ENCODE results near the gene CYP11A1. TPM values are rescaled to one million over a fixed set of nuclear protein-coding genes. Genes with fewer than 3 reads are reported as not detected.

Gene CYP11A1
- total and polyA plus RNA-seq, 2 experiments from 2014 or later, result 5.4 to 13.0 TPM

GRCh38 chr15:74389241-74390048 lies 22.0 kb upstream of the CYP11A1 start:
- peak overlapping the region; percentile 54 for H3K27ac ChIP-seq
- DNase-seq (ENCODE audit: low read depth in 1 of 2, low spot score in 1 of 2), result no peak
- no peak for TF ChIP-seq CTCF (IDR thresholded peaks at IDR 0.05; ENCODE audit: low read depth, low read length)
- H3K36me3 ChIP-seq, result no peaks in the 10 kb centered on the region
- no peaks in the 10 kb centered on the region for H3K27me3 ChIP-seq
- H3K4me3 ChIP-seq, result no peak overlapping the region
- no peaks in the 10 kb centered on the region for H3K9me3 ChIP-seq (ENCODE audit: low read depth)
- peaks cover 19% of the 10 kb centered on the region for H3K4me1 ChIP-seq (ENCODE audit: low read depth)

GRCh38 chr15:74388363-74388951 lies 21.0 kb upstream of the CYP11A1 start:
- no peak for TF ChIP-seq CTCF (IDR thresholded peaks at IDR 0.05; ENCODE audit: low read depth, low read length)
- Histone ChIP-seq H3K27me3 (no peaks in the 10 kb centered on the region), H3K36me3 (no peaks in the 10 kb centered on the region), H3K27ac (peak overlapping the region; percentile 54), H3K9me3 (ENCODE audit: low read depth) (no peaks in the 10 kb centered on the region), H3K4me1 (ENCODE audit: low read depth) (peaks cover 19% of the 10 kb centered on the region), H3K4me3 (no peak overlapping the region)
- no peak for DNase-seq (ENCODE audit: low read depth in 1 of 2, low spot score in 1 of 2)

- peak in 1 of 2 donors; percentile 56 for DNase-seq (ENCODE audit: low read depth in 1 of 2, low spot score in 1 of 2)
Measured at GRCh38 chr15:74387621-74388362, 20.3 kb upstream of the CYP11A1 start.

GRCh38 chr15:74387141-74387541 lies 19.7 kb upstream of the CYP11A1 start:
- H3K27me3 ChIP-seq, result no peaks in the 10 kb centered on the region
- H3K4me1 ChIP-seq (ENCODE audit: low read depth), result peaks cover 19% of the 10 kb centered on the region
- H3K4me3 ChIP-seq, result no peak overlapping the region
- DNase-seq (ENCODE audit: low read depth in 1 of 2, low spot score in 1 of 2), result no peak
- H3K27ac ChIP-seq, result no peak overlapping the region
- no peak for TF ChIP-seq CTCF (IDR thresholded peaks at IDR 0.05; ENCODE audit: low read depth, low read length)
- no peaks in the 10 kb centered on the region for H3K36me3 ChIP-seq
- H3K9me3 ChIP-seq (ENCODE audit: low read depth), result no peaks in the 10 kb centered on the region

More at GRCh38 chr15:74387621-74388362, 20.3 kb upstream of the CYP11A1 start:
- Histone ChIP-seq H3K27me3 (no peaks in the 10 kb centered on the region), H3K36me3 (no peaks in the 10 kb centered on the region), H3K4me1 (ENCODE audit: low read depth) (peaks cover 19% of the 10 kb centered on the region), H3K27ac (no peak overlapping the region), H3K4me3 (no peak overlapping the region), H3K9me3 (ENCODE audit: low read depth) (no peaks in the 10 kb centered on the region)
- no peak for TF ChIP-seq CTCF (IDR thresholded peaks at IDR 0.05; ENCODE audit: low read depth, low read length)

GRCh38 chr15:74386496-74387140 lies 19.2 kb upstream of the CYP11A1 start:
- no peak overlapping the region for H3K27ac ChIP-seq
- no peak for DNase-seq (ENCODE audit: low read depth in 1 of 2, low spot score in 1 of 2)
- H3K36me3 ChIP-seq, result no peaks in the 10 kb centered on the region
- H3K27me3 ChIP-seq, result no peaks in the 10 kb centered on the region
- no peak for TF ChIP-seq CTCF (IDR thresholded peaks at IDR 0.05; ENCODE audit: low read depth, low read length)
- no peak overlapping the region for H3K4me3 ChIP-seq
- peaks cover 19% of the 10 kb centered on the region for H3K4me1 ChIP-seq (ENCODE audit: low read depth)
- H3K9me3 ChIP-seq (ENCODE audit: low read depth), result no peaks in the 10 kb centered on the region
